Uterus (tissue), 2 donors: ENCODE results near the gene KMT2C.

ENCODE experiments used
- POLR2A ChIP-seq, 2 donors: fragments of 450-650 bp; IDR thresholded peaks; one replicate each; pipeline ENCODE4 v1.6.1; 2016; ENCODE audit warnings: antibody characterized with exemption in 2 of 2, mild to moderate bottlenecking in 1 of 2, moderate library complexity in 1 of 2
- TF ChIP-seq, protein P1 (sequence below), 4 experiments: fragments of 200-600 bp in 2 of 4; fragments of 450-650 bp in 2 of 4; sonication (generic) in 2 of 4; IDR thresholded peaks; one replicate each; pipeline ENCODE4 v1.5.1; 2016 to 2019; ENCODE audit warnings: antibody characterized with exemption in 4 of 4, mild to moderate bottlenecking in 2 of 4, moderate library complexity in 1 of 4

DNA sequence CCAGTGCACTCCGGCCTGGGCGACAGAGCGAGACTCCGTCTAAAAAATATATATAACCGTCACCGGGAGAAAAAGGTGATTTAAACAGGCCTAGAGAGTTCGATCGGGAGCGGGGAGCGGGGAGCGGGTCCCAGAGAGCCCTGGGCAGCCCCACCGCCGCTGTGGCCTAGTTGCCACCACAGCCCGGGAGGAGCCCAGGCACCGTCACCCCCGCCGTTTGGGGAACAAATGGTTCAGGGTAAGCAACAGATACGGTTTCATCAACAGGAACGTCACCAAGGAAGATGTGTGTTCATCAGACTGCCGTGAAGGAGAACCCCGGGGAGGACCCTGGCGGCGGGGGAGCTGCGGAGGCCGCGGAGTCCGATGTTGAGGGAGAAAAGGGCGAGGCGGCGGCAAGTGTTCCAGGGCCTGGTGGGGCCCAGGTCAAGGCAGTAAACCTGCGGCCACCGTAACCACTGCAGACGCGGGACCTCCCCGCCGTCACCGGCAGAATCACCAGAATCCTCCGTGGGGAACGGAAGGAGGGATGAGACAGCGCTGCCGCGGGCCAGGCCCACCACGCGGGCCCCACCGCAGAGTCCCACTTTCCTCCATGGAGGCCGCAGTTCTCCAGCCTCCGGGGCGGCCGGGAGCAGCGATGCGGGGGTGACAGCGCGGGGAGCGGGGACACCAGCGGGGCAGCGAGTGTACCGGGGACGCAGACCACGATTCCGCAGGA lies 306.9 kb downstream of the KMT2C start:
- TF ChIP-seq, protein P1, sequence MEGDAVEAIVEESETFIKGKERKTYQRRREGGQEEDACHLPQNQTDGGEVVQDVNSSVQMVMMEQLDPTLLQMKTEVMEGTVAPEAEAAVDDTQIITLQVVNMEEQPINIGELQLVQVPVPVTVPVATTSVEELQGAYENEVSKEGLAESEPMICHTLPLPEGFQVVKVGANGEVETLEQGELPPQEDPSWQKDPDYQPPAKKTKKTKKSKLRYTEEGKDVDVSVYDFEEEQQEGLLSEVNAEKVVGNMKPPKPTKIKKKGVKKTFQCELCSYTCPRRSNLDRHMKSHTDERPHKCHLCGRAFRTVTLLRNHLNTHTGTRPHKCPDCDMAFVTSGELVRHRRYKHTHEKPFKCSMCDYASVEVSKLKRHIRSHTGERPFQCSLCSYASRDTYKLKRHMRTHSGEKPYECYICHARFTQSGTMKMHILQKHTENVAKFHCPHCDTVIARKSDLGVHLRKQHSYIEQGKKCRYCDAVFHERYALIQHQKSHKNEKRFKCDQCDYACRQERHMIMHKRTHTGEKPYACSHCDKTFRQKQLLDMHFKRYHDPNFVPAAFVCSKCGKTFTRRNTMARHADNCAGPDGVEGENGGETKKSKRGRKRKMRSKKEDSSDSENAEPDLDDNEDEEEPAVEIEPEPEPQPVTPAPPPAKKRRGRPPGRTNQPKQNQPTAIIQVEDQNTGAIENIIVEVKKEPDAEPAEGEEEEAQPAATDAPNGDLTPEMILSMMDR (IDR thresholded peaks at IDR 0.05) = no peak
- no peak for TF ChIP-seq POLR2A (IDR thresholded peaks at IDR 0.05)
